ENCODE results near the gene MAP3K5. TPM values are rescaled to one million over a fixed set of nuclear protein-coding genes. Genes with fewer than 3 reads are reported as not detected.

The MAP3K5 gene
- total and polyA plus RNA-seq, 2 of the 8 experiments (the other 6 are each of a cell fraction or from before 2014, with no cell fraction given): 0.63 to 2.6 TPM

GRCh38 chr6:136599329-136600011 lies 192.8 kb downstream of the MAP3K5 start (continued):
- TF ChIP-seq CHD7 (IDR thresholded peaks at IDR 0.05; ENCODE audit: insufficient replicate concordance, low read length): no peak
- no peak for TF ChIP-seq RAD21 (IDR thresholded peaks at IDR 0.05 in 1 of 2, conservative IDR thresholded peaks at IDR 0.05 in 1 of 2; ENCODE audit: low read depth in 2 of 2, low read length in 2 of 2)
- TF ChIP-seq SP4 (IDR thresholded peaks at IDR 0.05; ENCODE audit: low read length): no peak
- no peak for TF ChIP-seq BACH1 (IDR thresholded peaks at IDR 0.05; ENCODE audit: low read length)
- no peak for TF ChIP-seq JUN (IDR thresholded peaks at IDR 0.05; ENCODE audit: low read depth, low read length)
- TF ChIP-seq CHD1 (IDR thresholded peaks at IDR 0.05; ENCODE audit: low read depth, low read length): no peak
- TF ChIP-seq MAX (IDR thresholded peaks at IDR 0.05): no peak
- no peak for TF ChIP-seq TCF12 (IDR thresholded peaks at IDR 0.05; ENCODE audit: low read depth, low read length)
- no peak for TF ChIP-seq POLR2A (IDR thresholded peaks at IDR 0.05; ENCODE audit: control extremely low read depth in 1 of 2, low read depth in 2 of 2, low read length in 2 of 2)
- no peak for TF ChIP-seq RBBP5 (IDR thresholded peaks at IDR 0.05; ENCODE audit: borderline replicate concordance, low read depth, low read length)
- no peak for TF ChIP-seq POU5F1 (IDR thresholded peaks at IDR 0.05; ENCODE audit: low read depth, low read length)

Measured in H1 (cell line).